Activated T-cell treated with anti-CD3 and anti-CD28 coated beads, Interleukin-2, amount 50 U/mL, for 24 hours (primary cell): Measurements from ENCODE around the gene CARMIL1.
A peak's percentile ranks its signal among the peaks of the same experiment; 100 is the strongest.

Experiments
- DNase-seq: peaks from one replicate; pipeline ENCODE4 v3.0.0-alpha.2; 2020
- H3K27ac Mint-ChIP-seq: 2 replicates; pipeline ENCODE4 v1.8.0; 2020; ENCODE audit warnings: mild to moderate bottlenecking, mixed read lengths
- H3K27me3 Mint-ChIP-seq: 2 replicates; pipeline ENCODE4 v1.8.0; 2020; ENCODE audit warnings: mixed read lengths
- H3K36me3 Mint-ChIP-seq: 2 replicates; pipeline ENCODE4 v1.8.0; 2020; ENCODE audit warnings: low read depth, mixed read lengths
- H3K4me1 Mint-ChIP-seq: 2 replicates; pipeline ENCODE4 v1.8.0; 2020; ENCODE audit warnings: low read depth, mixed read lengths
- H3K4me3 Mint-ChIP-seq: 2 replicates; pipeline ENCODE4 v1.8.0; 2020; ENCODE audit warnings: mild to moderate bottlenecking, moderate library complexity, mixed read lengths
- H3K9me3 Mint-ChIP-seq: 2 replicates; pipeline ENCODE4 v1.8.0; 2020; ENCODE audit warnings: mixed read lengths

Gene CARMIL1

DNA sequence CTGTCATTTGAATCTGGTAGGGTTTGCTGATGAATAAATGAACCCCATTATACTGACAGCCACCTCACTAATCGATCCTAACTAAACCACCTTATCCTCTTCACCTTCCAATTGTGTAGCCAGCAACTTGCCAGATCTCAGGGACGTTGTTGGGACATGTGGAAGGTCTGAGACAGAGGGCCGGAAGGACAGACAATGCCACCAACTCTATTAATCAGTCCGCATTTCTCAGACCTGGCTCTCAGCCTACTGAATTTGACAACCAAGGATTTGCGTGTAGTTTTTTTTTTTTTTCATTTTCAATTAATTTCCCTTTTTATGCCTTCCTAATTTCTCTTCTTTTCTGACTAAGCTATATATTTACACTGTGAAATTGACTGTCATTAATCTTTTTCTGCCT lies 122.5 kb downstream of the CARMIL1 start:
- Mint-ChIP-seq H3K36me3 (no peaks in the 10 kb centered on the region), H3K27me3 (no peaks in the 10 kb centered on the region), H3K4me1 (peaks cover 14% of the 10 kb centered on the region)

DNA sequence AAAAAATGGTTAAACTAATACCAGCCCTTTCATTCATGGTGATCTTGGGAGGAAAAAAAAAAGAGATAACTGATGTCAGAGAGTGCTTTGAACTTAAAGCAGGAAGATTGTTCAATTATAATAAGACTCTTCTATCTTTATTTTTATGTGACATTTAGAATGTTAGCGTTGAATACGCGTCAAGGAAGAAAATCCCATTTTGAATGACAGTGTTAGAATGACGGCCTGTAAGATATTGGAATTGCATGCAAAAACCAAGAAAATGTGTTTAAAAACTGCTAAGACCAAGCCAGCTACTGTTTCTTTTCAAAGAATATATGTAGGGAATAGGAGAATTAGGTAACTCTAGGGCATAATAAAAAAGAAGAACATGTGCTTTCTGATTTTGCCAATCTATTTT lies 123.0 kb downstream of the CARMIL1 start:
- Mint-ChIP-seq H3K36me3 (no peaks in the 10 kb centered on the region), H3K27ac (no peak overlapping the region), H3K9me3 (no peaks in the 10 kb centered on the region), H3K27me3 (no peaks in the 10 kb centered on the region), H3K4me1 (peaks cover 14% of the 10 kb centered on the region), H3K4me3 (no peak overlapping the region)
- no peak for DNase-seq

More for the DNA sequence above, 122.5 kb downstream of the CARMIL1 start:
- Mint-ChIP-seq H3K9me3 (no peaks in the 10 kb centered on the region), H3K27ac (no peak overlapping the region), H3K4me3 (no peak overlapping the region)
- no peak for DNase-seq

DNA sequence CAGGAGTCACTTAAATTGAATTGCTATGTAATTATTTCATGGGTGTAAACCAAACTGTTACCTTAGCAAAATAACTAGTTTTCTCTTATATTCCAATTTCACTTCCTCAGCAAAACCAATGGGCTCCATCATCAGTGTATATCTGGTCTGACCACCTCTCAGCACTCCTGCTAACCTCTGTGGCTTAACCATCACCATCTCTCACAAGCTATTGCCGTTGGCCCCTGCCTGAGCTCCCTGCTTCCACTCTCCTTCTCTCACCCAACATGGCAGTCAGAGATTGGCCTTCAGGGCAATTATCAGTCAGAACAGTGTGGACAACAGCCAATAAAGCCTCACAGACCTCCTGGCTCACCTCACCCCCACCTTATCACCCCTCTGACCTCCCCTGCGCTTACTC lies 124.0 kb downstream of the CARMIL1 start:
- Mint-ChIP-seq H3K36me3 (no peaks in the 10 kb centered on the region), H3K4me1 (peaks cover 14% of the 10 kb centered on the region), H3K4me3 (no peak overlapping the region), H3K27ac (no peak overlapping the region), H3K27me3 (no peaks in the 10 kb centered on the region), H3K9me3 (no peaks in the 10 kb centered on the region)
- no peak for DNase-seq

DNA sequence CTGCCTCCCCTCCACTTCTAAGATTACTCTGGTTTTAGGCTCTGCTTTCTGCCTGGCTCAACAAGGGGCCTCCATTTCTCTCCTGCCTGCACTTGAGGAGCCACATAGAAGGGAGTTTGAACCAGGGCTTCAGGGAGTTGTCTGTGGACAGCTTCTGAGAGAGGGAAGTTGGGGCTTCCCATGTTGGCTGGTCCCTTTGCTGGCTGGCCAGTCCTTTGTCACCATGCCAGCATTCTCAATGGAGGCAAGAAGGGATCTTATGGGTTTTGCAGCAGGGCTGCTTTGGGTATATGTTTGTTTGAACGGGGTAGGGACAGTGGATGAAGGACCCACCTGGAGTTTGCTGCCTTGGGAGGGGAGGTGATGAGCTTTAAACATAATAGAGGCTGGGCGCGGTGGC lies 124.9 kb downstream of the CARMIL1 start:
- H3K4me3 Mint-ChIP-seq, result no peak overlapping the region
- H3K27ac Mint-ChIP-seq, result peak overlapping the region; percentile 85
- peaks cover 14% of the 10 kb centered on the region for H3K4me1 Mint-ChIP-seq
- H3K27me3 Mint-ChIP-seq, result no peaks in the 10 kb centered on the region
- H3K9me3 Mint-ChIP-seq, result no peaks in the 10 kb centered on the region
- H3K36me3 Mint-ChIP-seq, result no peaks in the 10 kb centered on the region
- no peak for DNase-seq

DNA sequence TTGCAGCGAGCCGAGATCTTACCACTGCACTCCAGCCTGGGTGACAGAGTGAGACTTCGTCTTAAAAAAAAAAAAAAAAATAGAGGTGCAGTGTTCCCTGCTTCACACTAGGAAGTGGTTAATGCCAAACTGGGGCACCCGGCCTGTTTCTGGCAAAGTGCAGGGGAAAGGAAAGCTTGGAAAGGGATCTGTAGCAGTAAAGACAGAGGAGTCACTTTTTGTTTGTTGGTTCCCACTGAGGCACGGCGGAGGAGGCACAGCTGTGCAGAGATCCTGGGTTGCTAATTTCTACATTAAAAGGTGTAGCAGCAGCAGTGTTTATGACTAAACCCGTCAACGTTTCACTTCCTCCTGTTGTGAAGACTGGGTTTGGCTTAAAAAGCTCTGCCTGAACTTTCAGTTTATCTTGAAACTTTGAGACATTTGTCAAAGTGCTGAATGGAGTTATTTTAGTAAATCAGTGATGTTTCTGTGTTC lies 125.6 kb downstream of the CARMIL1 start:
- peak; percentile 61 for DNase-seq
- Mint-ChIP-seq H3K4me1 (peaks cover 15% of the 10 kb centered on the region), H3K9me3 (no peaks in the 10 kb centered on the region), H3K36me3 (no peaks in the 10 kb centered on the region), H3K4me3 (no peak overlapping the region), H3K27me3 (no peaks in the 10 kb centered on the region), H3K27ac (peak overlapping the region; percentile 85)

DNA sequence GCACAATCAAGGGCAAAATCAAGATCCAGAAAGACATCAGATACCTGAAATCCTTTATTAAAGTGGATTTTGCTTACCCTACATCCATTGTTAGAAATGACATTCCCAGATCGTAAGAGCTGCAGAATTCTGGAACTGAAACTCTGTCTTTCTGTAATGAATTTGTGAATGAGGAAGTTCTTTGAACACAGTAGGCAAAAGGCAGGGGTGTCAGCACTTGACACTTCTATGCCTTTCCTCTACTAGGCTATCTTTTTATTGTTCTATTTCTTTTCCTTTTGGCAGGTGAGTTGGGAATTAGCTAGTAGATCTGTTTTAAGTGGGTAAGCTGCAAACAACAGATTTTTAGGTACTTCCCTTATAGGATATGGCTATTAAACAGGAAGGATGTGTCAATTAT lies 126.3 kb downstream of the CARMIL1 start:
- H3K36me3 Mint-ChIP-seq, result no peaks in the 10 kb centered on the region

DNA sequence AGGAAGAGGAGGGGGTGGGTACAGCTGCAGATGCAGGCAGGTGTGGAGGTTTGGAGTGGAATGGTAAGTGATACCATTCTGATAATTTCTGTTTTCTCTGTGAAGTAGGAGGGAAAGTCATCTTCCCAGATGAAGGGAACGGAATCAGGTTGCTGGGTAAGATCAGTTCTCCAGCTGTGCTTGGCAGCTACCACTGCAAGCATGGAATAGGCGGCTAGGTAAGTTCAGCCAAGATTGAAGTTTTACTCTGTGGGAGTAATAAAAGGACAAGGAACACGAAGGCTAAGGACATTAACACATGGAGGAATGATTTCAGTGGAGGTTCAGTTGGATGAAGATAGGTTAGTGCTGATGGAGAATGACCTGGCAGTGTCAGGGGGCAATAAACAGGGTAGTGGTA lies 128.3 kb downstream of the CARMIL1 start:
- DNase-seq, result no peak
- no peak overlapping the region for H3K4me3 Mint-ChIP-seq
- H3K4me1 Mint-ChIP-seq, result peaks cover 31% of the 10 kb centered on the region
- no peaks in the 10 kb centered on the region for H3K36me3 Mint-ChIP-seq
- no peaks in the 10 kb centered on the region for H3K27me3 Mint-ChIP-seq
- H3K27ac Mint-ChIP-seq, result no peak overlapping the region
- H3K9me3 Mint-ChIP-seq, result no peaks in the 10 kb centered on the region

More for the DNA sequence above, 126.3 kb downstream of the CARMIL1 start:
- DNase-seq, result no peak
- no peaks in the 10 kb centered on the region for H3K9me3 Mint-ChIP-seq
- H3K4me1 Mint-ChIP-seq, result peaks cover 21% of the 10 kb centered on the region
- H3K27me3 Mint-ChIP-seq, result no peaks in the 10 kb centered on the region
- H3K27ac Mint-ChIP-seq, result no peak overlapping the region
- no peak overlapping the region for H3K4me3 Mint-ChIP-seq

DNA sequence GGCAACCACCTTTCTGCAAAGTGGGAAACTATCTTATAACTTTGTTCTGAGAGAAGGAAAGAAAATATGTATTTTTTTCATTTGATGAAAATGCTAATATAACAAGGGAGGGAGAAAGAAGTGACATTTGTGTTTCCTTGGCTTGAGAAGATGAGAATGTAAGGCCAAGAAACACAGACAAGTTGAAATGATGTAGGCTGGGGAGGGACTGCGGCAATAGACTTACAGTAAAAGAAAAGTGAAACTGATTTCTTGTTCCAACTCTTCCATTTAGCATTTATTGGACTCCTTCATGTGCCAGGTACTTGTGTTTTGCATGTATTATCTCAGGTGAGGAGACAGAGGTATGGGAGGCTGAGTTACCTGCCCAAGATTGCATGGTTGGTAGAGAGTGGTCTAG lies 130.9 kb downstream of the CARMIL1 start:
- peaks cover 42% of the 10 kb centered on the region for H3K4me1 Mint-ChIP-seq
- DNase-seq, result no peak
- H3K4me3 Mint-ChIP-seq, result peak overlapping the region; percentile 55
- H3K27me3 Mint-ChIP-seq, result no peaks in the 10 kb centered on the region
- no peaks in the 10 kb centered on the region for H3K9me3 Mint-ChIP-seq
- H3K36me3 Mint-ChIP-seq, result no peaks in the 10 kb centered on the region
- H3K27ac Mint-ChIP-seq, result peak overlapping the region; percentile 60

DNA sequence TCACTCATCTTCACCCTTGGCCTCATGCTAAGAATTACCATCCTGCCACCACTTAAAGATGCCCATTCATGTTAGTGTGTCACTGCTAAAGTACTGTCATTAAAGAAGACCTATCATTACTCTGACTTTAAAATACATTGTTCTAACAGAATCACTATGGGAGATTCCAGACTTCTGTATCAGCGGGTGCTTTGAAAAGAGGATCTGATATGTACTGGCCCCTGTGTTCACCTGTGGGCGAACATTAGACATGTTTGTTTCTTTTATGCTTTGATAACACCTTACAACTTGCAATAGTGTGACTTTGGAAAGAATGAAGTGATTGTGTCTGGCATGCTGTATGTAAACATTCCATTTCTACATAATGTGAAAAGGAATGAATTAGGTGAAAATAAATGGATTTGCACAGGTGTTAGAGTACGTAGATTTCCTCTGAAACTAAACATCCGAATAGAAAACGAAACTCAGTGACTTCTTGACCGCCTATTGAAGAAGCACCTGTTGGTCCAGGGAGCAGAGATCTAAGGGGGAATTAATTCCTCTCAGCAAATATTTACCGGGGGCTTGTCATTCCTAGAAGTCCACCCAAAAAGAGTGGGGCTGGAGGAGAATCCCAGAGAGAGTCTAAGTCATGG lies 132.3 kb downstream of the CARMIL1 start:
- Mint-ChIP-seq H3K27me3 (no peaks in the 10 kb centered on the region), H3K27ac (no peak overlapping the region), H3K9me3 (no peaks in the 10 kb centered on the region), H3K4me3 (no peak overlapping the region), H3K36me3 (no peaks in the 10 kb centered on the region), H3K4me1 (peaks cover 43% of the 10 kb centered on the region)
- no peak for DNase-seq

DNA sequence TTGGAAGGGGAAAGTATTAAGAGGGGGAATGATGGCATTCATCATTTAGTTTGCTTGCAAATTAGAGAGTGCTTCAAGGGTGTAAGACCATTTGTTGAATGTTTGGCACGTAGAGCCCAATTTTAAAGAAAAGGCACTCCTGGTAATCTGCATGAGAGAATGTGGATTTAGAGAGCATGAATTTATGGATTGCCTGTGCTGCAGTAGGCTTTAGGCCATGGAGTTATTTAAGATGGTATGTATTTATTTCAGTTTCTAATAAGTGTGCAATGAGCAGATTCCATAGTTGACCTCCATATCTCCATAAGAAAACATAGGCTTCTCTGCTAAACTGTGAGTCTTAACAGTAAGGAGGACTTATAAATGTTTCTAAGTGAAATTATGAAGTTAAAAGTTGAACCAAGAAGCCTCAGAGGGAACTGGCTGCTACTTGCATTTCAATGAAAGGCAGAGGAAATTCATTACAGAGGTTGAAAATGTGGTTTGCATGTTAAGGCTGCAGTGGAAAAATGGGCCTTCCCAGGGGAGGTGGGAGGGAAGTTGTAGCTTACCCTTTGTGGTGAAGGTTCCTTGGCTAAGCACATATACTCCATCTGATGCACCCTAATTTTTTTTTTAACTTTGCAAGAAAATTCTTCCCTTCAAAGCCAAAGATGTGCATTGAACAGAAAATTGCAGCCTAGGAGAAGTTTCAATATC lies 134.2 kb downstream of the CARMIL1 start:
- Mint-ChIP-seq H3K4me1 (peaks cover 43% of the 10 kb centered on the region), H3K27me3 (no peaks in the 10 kb centered on the region), H3K4me3 (peak overlapping the region; percentile 13), H3K27ac (no peak overlapping the region), H3K9me3 (no peaks in the 10 kb centered on the region), H3K36me3 (no peaks in the 10 kb centered on the region)
- no peak for DNase-seq

DNA sequence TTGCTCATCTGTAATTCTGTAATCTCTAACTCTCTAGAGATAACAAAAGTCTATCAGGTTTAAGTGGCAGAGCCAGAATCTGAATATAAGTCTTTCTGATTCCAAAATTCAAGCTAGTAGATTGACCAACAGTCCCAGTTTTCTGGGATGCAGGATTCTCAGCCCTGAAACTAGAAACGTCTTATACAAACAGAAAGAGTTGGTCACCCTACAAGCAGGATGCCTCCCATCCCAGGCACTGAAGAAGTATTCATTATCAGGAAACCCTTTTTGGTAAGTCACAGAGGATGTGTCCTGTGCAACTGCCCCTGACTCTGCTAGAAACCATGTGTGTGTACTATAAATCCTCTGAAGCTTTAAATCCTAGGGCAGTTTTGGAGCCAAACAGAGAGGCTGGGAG lies 135.0 kb downstream of the CARMIL1 start:
- Mint-ChIP-seq H3K4me3 (no peak overlapping the region), H3K9me3 (no peaks in the 10 kb centered on the region), H3K4me1 (peaks cover 43% of the 10 kb centered on the region), H3K27ac (no peak overlapping the region), H3K36me3 (no peaks in the 10 kb centered on the region), H3K27me3 (no peaks in the 10 kb centered on the region)
- DNase-seq, result no peak

DNA sequence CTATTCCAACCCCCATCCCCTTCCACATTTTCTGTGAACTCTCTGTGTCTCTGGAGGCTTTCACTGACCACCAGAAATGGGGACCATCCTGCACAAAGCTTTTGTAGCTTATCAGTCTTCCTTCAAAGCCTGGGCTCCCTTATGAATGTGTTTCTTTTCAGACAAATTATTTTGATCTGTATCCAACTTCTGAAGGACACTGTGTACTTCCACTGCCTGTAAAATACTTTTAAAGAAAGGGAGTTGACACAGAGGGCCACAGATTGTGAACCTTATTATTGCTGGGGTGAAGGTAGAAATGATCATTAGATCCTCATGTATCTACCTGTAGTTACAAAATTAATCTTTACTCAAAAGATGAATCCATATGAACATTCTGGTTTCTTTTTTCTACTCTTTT lies 135.6 kb downstream of the CARMIL1 start:
- H3K4me1 Mint-ChIP-seq, result peaks cover 44% of the 10 kb centered on the region
- no peak overlapping the region for H3K4me3 Mint-ChIP-seq
- H3K9me3 Mint-ChIP-seq, result no peaks in the 10 kb centered on the region
- H3K36me3 Mint-ChIP-seq, result no peaks in the 10 kb centered on the region
- H3K27me3 Mint-ChIP-seq, result no peaks in the 10 kb centered on the region
- DNase-seq, result no peak
- H3K27ac Mint-ChIP-seq, result no peak overlapping the region

DNA sequence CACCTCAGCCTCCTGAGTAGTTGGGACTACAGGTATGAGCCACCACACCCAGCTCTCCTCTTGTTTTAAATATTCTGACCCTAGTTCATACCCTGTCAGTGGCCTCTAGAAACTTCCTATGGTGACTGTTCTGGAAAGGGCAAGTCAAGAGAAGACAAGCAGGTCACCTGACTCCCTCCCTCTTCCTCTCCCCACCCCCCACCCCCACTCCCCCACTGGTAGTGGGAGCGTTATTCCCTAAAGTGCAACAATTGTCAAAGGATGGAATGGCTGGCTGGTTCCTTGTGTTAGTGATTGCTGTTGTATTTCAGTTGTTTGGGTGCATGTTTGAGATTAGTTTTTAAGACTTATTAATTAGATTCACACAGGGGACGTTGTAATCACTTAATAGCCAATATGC lies 136.1 kb downstream of the CARMIL1 start:
- no peak for DNase-seq
- H3K4me1 Mint-ChIP-seq, result peaks cover 42% of the 10 kb centered on the region
- no peaks in the 10 kb centered on the region for H3K9me3 Mint-ChIP-seq
- no peak overlapping the region for H3K4me3 Mint-ChIP-seq
- no peak overlapping the region for H3K27ac Mint-ChIP-seq
- H3K36me3 Mint-ChIP-seq, result no peaks in the 10 kb centered on the region
- H3K27me3 Mint-ChIP-seq, result no peaks in the 10 kb centered on the region

DNA sequence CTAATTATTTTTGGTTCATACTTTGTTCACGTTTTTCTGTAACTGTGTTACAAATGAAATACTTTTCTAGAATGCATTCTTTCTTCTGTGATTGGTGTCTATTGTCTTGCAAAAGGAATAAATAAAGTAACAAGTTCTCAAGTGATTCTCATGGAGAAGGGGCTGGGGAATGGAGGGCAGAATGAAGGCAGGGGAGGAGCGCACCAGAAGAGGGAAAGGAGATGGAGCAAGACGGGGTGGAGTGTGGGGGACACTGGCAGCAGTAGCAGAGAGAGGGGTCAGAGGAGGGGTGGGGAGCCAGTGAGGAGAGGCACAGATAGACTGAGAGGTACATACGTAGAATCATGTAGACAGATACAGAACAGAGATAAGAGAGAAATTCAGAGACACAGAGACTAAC lies 136.5 kb downstream of the CARMIL1 start:
- H3K4me3 Mint-ChIP-seq, result no peak overlapping the region
- H3K4me1 Mint-ChIP-seq, result peaks cover 40% of the 10 kb centered on the region
- H3K27me3 Mint-ChIP-seq, result no peaks in the 10 kb centered on the region
- no peak overlapping the region for H3K27ac Mint-ChIP-seq
- DNase-seq, result no peak
- no peaks in the 10 kb centered on the region for H3K36me3 Mint-ChIP-seq
- H3K9me3 Mint-ChIP-seq, result no peaks in the 10 kb centered on the region

DNA sequence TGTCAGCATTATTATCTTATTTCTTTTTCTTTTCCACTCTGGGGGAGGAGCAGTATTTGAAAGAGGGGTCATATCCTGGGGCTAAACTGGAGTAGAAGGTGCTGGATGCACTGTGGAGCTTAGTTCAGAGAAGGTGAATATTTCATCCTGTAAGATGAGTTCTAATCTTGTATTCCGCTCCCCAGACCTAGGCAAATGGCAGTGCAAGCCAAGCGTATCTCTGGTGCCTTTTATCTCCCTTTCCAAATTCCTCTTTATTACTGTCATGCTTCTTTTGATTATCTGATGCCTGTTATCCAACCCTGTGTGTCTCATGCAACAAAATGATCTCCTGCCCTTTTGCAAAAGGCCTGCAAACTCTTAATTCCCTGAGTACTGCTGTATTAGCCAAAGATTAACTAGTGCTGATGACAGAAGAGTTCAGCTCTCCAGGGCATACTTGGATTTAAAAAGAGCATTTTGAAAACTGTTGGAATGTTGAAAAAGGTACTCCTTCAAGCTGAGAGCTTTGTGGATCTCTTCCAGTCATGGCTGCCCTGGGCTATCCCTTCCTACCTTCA lies 138.0 kb downstream of the CARMIL1 start:
- Mint-ChIP-seq H3K27ac (no peak overlapping the region), H3K27me3 (no peaks in the 10 kb centered on the region)

More for the DNA sequence above, 138.0 kb downstream of the CARMIL1 start:
- DNase-seq, result no peak
- no peaks in the 10 kb centered on the region for H3K36me3 Mint-ChIP-seq
- peaks cover 31% of the 10 kb centered on the region for H3K4me1 Mint-ChIP-seq
- no peak overlapping the region for H3K4me3 Mint-ChIP-seq
- H3K9me3 Mint-ChIP-seq, result no peaks in the 10 kb centered on the region
